Aorta (tissue), 5 donors: ENCODE results near the gene DIS3L. TPM values are rescaled to one million over a fixed set of nuclear protein-coding genes. Genes with fewer than 3 reads are reported as not detected.
"Not testable (repeated sequence)": the region's sequence is repeated elsewhere in the genome, so short reads cannot be mapped to it uniquely, and the experiment has no call there.

Experiments
- ATAC-seq: fragments of 200-7000 bp; cut with Tn5 transposase; one replicate; pipeline ENCODE4 v1.9.1; 2022; ENCODE audit warnings: moderate library complexity; ENCODE audit not compliant: low FRiP score
- DNase-seq, 2 donors: peaks; one replicate each; pipeline ENCODE4 v3.0.0-alpha.2; 2020
- H3K27ac ChIP-seq, 2 donors: one replicate each; pipeline ENCODE4 v1.5.1; 2013; ENCODE audit warnings: low read length in 2 of 2, mild to moderate bottlenecking in 2 of 2, moderate library complexity in 2 of 2, control low read depth in 1 of 2, inconsistent platforms in 1 of 2, low read depth in 1 of 2
- H3K27me3 ChIP-seq, 2 donors: one replicate each; pipeline ENCODE4 v1.6.1; 2013; ENCODE audit warnings: control low read depth in 1 of 2, low read length in 1 of 2, mild to moderate bottlenecking in 1 of 2, moderate library complexity in 1 of 2; ENCODE audit not compliant: insufficient read depth in 2 of 2, control insufficient read depth in 1 of 2
- H3K36me3 ChIP-seq, 2 donors: one replicate each; pipeline ENCODE4 v1.6.1; 2013; ENCODE audit warnings: control low read depth in 1 of 2, low read length in 1 of 2, mild to moderate bottlenecking in 1 of 2; ENCODE audit not compliant: insufficient read depth in 2 of 2, control insufficient read depth in 1 of 2
- H3K4me1 ChIP-seq, 2 donors: one replicate each; pipeline ENCODE4 v1.6.1; 2013; ENCODE audit warnings: low read length in 2 of 2, control low read depth in 1 of 2, mild to moderate bottlenecking in 1 of 2, moderate library complexity in 1 of 2; ENCODE audit not compliant: insufficient read depth in 2 of 2, control insufficient read depth in 1 of 2
- H3K4me3 ChIP-seq, 2 donors: one replicate each; pipeline ENCODE4 v1.5.1; 2013; ENCODE audit warnings: low read length in 2 of 2, control low read depth in 1 of 2, mild to moderate bottlenecking in 1 of 2
- H3K9me3 ChIP-seq: one replicate; pipeline ENCODE4 v1.6.1; 2013; ENCODE audit warnings: mild to moderate bottlenecking, low read length; ENCODE audit not compliant: control insufficient read depth
- WGBS, 2 donors: extraction: QIAGEN DNeasy Blood & Tissue Kit; methylation state at CpG; one replicate each; pipeline ENCODE4 v1.1.7; 2013; 5-methylcytosine and 5-hydroxymethylcytosine counted together
- intact Hi-C, 2 donors: fragments of 100-400 bp; cut with DNase I; formaldehyde crosslinking; loops; one replicate each; pipeline versions ENCODE4 v1.14.2 to v1.15.0; 2022
- long read RNA-seq, 2 donors: library from polyadenylated mRNA; unstranded; transcript quantifications; one replicate each; pipeline ENCODE4 v2.0.0, GENCODE V29; 2020 to 2021
- polyA plus RNA-seq, 2 donors: library from polyadenylated mRNA; stranded (reverse); fragments of 200-250 nt; gene quantifications; one replicate each; pipeline ENCODE4 v1.2.3, GENCODE V29; 2013
- total RNA-seq, 2 donors: library from RNA; stranded (reverse); fragmentation: NEBNext Ultra II Directional; extraction: Animal tissue kit (Norgen Biotek cat#: 25700); gene quantifications; one replicate each; pipeline ENCODE4 v1.2.1, GENCODE V29; 2021
- donor health status: healthy with polysubstance abuse.
- donor health status: Bipolar disorder and iron deficiency.
- donor health status: DM: no; HTN: no; CAD: no.
- donor health status: DM: no; HTN: no; CAD: no.
- donor health status: DM: yes; HTN: yes; CAD: no.

DIS3L gene
- total RNA-seq (10 to 100 TPM; 18.3 to 36.2 TPM), polyA plus RNA-seq (10 to 100 TPM; 10.6 to 18.0 TPM)
- long read RNA-seq, donor 1, partial matches to known transcripts: 8 of 24 reads
- long read RNA-seq, donor 1, other reads (novel, unspliced or antisense): 13 of 24 reads
- long read RNA-seq, donor 2, partial matches to known transcripts: 3 of 23 reads
- long read RNA-seq, donor 2, other reads (novel, unspliced or antisense): 17 of 23 reads

DNA sequence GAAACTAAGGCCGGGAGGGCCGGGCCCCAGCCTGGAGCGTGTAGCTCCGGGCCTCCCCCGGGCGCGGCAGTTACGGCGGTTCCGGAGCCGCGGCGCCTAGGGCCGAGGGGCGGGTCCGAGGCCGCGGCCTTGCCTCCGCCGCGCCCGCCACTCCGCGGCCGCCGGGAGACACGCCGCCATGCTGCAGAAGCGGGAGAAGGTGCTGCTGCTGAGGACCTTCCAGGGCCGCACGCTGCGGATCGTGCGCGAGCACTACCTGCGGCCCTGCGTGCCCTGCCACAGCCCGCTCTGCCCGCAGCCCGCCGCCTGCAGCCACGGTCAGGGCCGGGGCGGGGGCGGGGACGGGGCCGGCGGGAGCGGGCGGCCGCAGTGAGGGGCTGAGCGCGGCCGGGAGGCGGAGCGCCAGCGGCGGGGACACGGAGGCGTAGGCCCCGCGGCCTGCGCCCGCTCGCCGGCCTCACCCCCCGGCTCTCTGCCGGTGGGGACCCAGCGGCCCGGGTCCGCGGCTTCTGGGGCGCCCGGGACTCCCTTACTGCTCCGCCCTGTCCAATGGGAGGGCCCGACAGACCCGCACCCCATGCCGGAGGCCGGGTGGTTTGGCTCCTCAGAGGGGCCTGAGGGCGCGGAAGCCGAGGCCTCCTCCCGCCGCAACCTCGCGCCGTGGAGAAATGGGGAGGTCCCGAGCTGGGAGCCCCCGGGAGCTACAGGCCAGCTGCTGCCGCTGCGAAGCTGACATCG is at the start of gene DIS3L:
TSS of gene DIS3L (plus strand) at position 150 of the 738 bp plus-strand sequence. CDS start at position 179, 29 bp downstream.
- Histone ChIP-seq H3K36me3 (no peaks in the 10 kb centered on the region), H3K9me3 (no peaks in the 10 kb centered on the region), H3K4me3 (peak within 1 kb of the TSS; percentile 82), H3K4me1 (peaks cover 0 to 3% of the 10 kb centered on the region in 2 donors), H3K27ac (peak within 1 kb of the TSS; percentile 46 to 85), H3K27me3 (no peaks in the 10 kb centered on the region)
- WGBS, 2 donors: 0 to 1% methylated on average over 73 to 92 of the region's 92 CpGs
- peak; percentile 89 for ATAC-seq
- DNase-seq: peak; percentile 70 to 87
- intact Hi-C loops: no loop called here

DNA sequence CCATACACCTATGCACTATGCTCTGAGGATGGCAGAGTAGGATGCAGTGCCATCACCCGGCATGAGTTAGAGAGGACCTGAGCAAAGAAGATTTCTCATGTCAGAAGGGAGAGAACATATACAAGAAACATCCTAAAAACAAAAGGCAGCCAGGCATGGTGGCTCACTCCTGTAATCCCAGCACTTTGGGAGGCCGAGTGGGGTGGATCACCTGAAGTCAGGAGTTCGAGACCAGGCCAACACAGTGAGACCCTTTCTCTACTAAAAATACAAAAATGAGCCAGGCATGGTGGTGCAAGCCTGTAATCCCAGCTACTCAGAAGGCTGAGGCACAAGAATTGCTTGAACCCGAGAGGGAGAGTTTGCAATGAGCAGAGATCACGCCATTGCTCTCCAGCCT is 47.5 kb upstream of the DIS3L start:
- DNase-seq, H3K36me3 ChIP-seq, H3K4me3 ChIP-seq, H3K27ac ChIP-seq, ATAC-seq, H3K27me3 ChIP-seq, intact Hi-C loops, H3K9me3 ChIP-seq, H3K4me1 ChIP-seq: not testable (repeated sequence)
- 85 to 88% methylated on average over 5 of the region's 5 CpGs for WGBS, 2 donors

DNA sequence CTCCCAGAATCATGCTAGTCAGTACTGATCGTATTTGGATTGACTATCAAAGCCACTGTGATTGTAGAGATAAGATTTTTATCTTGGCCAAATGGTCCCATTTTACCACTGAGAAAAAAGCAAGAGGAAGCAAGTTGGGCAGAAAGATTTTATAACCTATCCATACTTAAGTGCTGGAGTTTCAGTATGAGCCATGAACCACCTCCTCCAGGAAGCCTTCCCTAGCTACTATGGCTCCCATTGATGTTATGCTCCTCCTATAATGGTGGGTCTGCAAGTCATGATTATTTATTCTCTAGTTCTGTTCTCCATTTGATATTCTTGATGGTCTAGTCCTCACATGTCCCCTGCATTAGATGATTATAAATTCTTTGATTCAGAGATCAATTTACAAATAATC is 46.4 kb upstream of the DIS3L start:
- intact Hi-C loops: no loop called here
- no peak for DNase-seq
- Histone ChIP-seq H3K4me3 (no peak overlapping the region), H3K27me3 (no peaks in the 10 kb centered on the region), H3K36me3 (no peaks in the 10 kb centered on the region), H3K4me1 (no peaks in the 10 kb centered on the region), H3K27ac (no peak overlapping the region), H3K9me3 (no peaks in the 10 kb centered on the region)
- 63 to 75% methylated on average over 1 of the region's 1 CpG for WGBS, 2 donors
- no peak for ATAC-seq

DNA sequence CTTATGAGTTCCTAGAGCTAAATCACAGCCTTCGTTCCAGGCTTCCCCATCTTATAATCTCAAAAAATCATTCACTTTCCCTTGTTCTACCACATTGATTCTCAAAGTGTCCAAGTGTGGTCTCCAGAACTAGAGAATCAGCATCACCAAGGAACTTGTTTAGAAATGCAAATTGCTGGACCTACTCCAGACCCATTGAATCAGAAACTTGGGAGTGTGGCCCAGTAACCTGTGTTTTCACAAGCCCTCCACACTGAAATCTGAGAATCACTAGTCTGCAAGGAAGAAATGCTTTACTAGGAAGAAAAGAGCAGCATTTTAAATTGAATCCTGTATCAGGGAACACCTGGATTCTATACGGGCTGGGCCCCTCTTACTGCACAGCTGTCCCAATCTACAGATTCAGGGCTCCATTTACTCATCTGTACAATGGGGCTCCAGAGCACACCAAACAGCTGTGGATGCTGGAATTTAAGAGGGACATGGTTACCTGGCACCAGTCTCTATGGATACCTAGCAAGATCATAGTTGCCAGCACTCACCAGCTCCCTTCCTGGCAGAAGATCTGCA is 43.7 kb upstream of the DIS3L start:
- DNase-seq (no peak), ATAC-seq (no peak)
- H3K4me1 ChIP-seq: no peaks in the 10 kb centered on the region
- no peak overlapping the region for H3K27ac ChIP-seq
- intact Hi-C loops: no loop called here
- H3K36me3 ChIP-seq: no peaks in the 10 kb centered on the region
- H3K27me3 ChIP-seq: peaks cover 0 to 3% of the 10 kb centered on the region in 2 donors
- WGBS, 2 donors: 67 to 79% methylated on average over 2 of the region's 2 CpGs
- H3K9me3 ChIP-seq: no peaks in the 10 kb centered on the region
- no peak overlapping the region for H3K4me3 ChIP-seq

DNA sequence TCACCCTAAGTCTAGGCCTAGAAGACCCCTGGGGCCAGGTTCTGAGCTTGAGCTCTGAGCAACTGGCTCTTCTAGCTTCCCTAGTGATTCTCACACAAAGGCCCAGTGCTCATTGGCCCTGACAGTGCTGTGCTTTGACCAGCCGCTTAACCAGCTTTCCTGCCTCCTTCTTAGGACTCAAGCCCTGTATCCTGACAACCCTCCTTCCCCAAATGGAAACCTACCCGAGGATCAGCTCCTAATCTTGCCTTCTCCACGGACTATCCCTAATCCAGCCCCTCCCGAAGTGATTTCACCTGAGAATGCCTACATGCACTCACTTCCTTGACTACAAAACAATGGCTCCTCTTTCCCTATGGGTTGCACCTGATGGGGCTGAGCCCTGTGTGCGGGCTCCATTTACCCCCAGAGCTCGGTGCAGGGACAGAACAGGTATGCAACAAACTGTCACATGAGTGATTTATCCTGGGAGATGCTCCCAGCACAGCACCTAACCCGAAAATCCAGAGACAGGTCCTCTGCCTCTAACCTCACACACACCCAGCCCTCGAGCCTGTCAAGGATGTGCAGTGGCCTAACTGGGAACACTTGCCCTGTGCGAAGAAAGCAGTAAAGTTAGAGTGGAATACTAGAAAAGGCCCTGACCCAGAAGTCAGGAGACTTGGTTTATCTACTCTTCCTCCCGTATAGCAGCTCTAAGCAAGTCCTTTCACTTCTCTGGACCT is 42.1 kb upstream of the DIS3L start:
- WGBS, 2 donors: 79 to 86% methylated on average over 10 of the region's 10 CpGs
- intact Hi-C loops: no loop called here
- no peak overlapping the region for H3K4me3 ChIP-seq
- H3K9me3 ChIP-seq: no peaks in the 10 kb centered on the region
- no peaks in the 10 kb centered on the region for H3K36me3 ChIP-seq
- H3K4me1 ChIP-seq: no peaks in the 10 kb centered on the region
- ATAC-seq (no peak), DNase-seq (no peak)
- peaks cover 0 to 5% of the 10 kb centered on the region in 2 donors for H3K27me3 ChIP-seq
- no peak overlapping the region for H3K27ac ChIP-seq

DNA sequence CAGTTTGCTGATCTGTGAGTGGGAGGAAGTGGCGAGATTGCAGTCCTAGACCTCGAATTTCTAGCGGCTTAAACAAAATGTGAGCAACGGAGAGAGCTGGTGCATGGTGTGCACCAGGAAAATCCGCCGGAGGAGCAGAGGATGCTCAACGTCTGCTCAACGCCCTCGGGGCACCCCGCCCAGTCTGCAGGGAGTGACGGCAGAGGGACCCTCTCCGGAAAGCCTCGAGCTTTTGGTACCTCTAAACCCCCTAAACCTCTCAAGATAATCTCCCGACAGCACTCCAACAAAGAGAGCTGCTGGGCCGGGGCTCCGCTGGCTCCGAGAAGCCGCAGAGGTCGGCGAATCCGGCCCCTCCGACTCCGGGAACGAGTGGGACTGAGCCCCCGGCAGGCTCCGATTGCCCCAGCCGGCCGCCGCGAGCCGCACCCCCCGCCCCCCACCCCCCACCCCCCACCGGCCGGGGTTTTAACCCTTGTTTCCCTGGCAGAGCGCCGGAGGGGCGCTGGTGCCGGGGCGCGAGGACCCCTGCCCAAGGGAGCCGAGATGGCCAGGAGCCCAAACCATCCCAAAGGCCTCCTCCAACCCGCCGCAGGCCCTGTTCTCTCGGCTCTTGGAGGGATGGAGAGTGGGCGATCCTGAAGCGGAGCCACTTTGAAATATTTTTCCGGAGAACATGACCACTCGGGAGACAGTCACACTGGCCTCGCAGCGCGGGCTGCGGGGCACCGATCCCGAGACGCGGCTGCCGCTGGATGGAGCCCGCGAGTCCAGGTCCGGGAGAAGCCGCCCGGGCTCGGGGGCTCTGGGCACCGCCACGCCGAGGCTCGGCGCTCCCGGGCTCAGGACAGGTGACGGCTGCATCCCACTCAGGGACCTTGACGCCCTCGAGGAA is 41.3 kb upstream of the DIS3L start:
- DNase-seq: peak; percentile 67 to 90

DNA sequence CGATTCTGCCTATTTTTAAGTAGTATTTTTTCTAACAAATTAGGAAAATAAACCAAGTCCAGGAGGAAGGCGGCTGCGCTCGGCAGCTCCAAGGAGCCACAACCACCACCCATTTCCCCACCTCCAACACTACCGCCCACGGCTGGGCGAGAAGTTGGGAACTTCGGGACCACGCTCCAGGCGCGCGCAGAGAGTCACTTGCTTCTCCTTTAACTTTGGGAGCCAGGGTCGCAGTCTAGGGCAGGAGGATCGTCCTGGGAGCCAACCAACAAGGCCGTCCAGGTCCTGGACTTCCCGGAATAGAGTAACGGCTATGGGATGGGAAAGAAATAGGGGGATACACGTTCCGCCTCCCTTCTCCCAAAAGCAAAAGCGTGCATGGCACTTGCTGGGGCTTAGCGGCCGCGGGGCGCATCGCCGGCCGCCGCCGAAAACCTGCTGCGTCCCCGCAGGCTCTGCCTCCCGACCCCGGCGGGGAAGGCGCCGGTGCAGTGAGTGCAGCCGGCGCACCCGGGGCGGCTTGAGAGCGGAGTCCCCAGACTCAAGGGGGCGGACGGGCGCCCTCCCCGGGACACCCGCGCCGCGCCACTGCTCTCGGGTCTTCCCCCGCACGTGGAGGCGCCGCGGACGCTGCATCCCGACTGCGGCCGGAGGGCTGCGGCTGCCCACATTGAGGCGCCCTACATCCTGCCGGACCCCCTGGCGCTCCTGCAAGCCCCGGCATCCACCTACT is 40.5 kb upstream of the DIS3L start:
- Histone ChIP-seq H3K4me1 (no peaks in the 10 kb centered on the region), H3K27ac (no peak overlapping the region), H3K27me3 (peaks cover 0 to 5% of the 10 kb centered on the region in 2 donors), H3K9me3 (no peaks in the 10 kb centered on the region), H3K4me3 (peak overlapping the region; percentile 52 to 71), H3K36me3 (no peaks in the 10 kb centered on the region)
- intact Hi-C loops: no loop called here
- peak; percentile 44 for ATAC-seq
- peak in 1 of 2 donors; percentile 77 for DNase-seq
- WGBS, 2 donors: 0 to 1% methylated on average over 53 to 64 of the region's 64 CpGs

More for the DNA sequence above, 41.3 kb upstream of the DIS3L start:
- no peak overlapping the region for H3K27ac ChIP-seq
- peak; percentile 77 for ATAC-seq
- H3K27me3 ChIP-seq: peaks cover 0 to 5% of the 10 kb centered on the region in 2 donors
- H3K36me3 ChIP-seq: no peaks in the 10 kb centered on the region
- intact Hi-C loops: no loop called here
- no peaks in the 10 kb centered on the region for H3K4me1 ChIP-seq
- 6% methylated on average over 55 to 72 of the region's 72 CpGs for WGBS, 2 donors
- H3K9me3 ChIP-seq: no peaks in the 10 kb centered on the region
- peak overlapping the region; percentile 52 to 71 for H3K4me3 ChIP-seq
